C4-2B (cell line): ENCODE measurements around the gene GOLGA6L6.
"Not testable (repeated sequence)": the region's sequence is repeated elsewhere in the genome, so short reads cannot be mapped to it uniquely, and the experiment has no call there.

Experiments used
- CTCF ChIP-seq: fragments of 450-650 bp; conservative IDR thresholded peaks from 2 replicates; pipeline ENCODE4 v1.5.1; 2017; ENCODE audit warnings: mild to moderate bottlenecking
- ZFX ChIP-seq: fragments of 450-650 bp; IDR thresholded peaks from 2 replicates; pipeline ENCODE4 v1.6.1; 2017

GRCh38 chr15:20493035-20493434 lies 48.6 kb downstream of the GOLGA6L6 start:
- TF ChIP-seq CTCF, ZFX: not testable (repeated sequence)
